ENCODE data around the gene SGK1.

SGK1 gene

GRCh38 chr6:134314006-134314821, 3.7 kb downstream of the SGK1 start:
- no peaks in the 10 kb centered on the region for H3K4me1 ChIP-seq (ENCODE audit: insufficient read depth, poor library complexity, severe bottlenecking)
- H3K36me3 ChIP-seq (ENCODE audit: low read depth): no peaks in the 10 kb centered on the region
- no peak overlapping the region for H3K4me3 ChIP-seq (ENCODE audit: severe bottlenecking)
- no peaks in the 10 kb centered on the region for H3K9me3 ChIP-seq (ENCODE audit: severe bottlenecking)
- no peak for TF ChIP-seq CTCF (IDR thresholded peaks at IDR 0.05; ENCODE audit: poor library complexity, severe bottlenecking)
- no peaks in the 10 kb centered on the region for H3K27me3 ChIP-seq (ENCODE audit: insufficient read depth, poor library complexity, severe bottlenecking)
- ATAC-seq (ENCODE audit: low read depth) (no peak), DNase-seq (ENCODE audit: low spot score) (no peak)
- H3K27ac ChIP-seq (ENCODE audit: poor library complexity, severe bottlenecking): no peak overlapping the region

- no peak for ATAC-seq (ENCODE audit: low read depth)
- DNase-seq (ENCODE audit: low spot score): no peak
- Histone ChIP-seq H3K36me3 (ENCODE audit: low read depth) (no peaks in the 10 kb centered on the region), H3K4me3 (ENCODE audit: severe bottlenecking) (no peak overlapping the region), H3K27ac (ENCODE audit: poor library complexity, severe bottlenecking) (no peak overlapping the region), H3K27me3 (ENCODE audit: insufficient read depth, poor library complexity, severe bottlenecking) (no peaks in the 10 kb centered on the region), H3K4me1 (ENCODE audit: insufficient read depth, poor library complexity, severe bottlenecking) (no peaks in the 10 kb centered on the region), H3K9me3 (ENCODE audit: severe bottlenecking) (no peaks in the 10 kb centered on the region)
- TF ChIP-seq CTCF (IDR thresholded peaks at IDR 0.05; ENCODE audit: poor library complexity, severe bottlenecking): no peak
Measured at GRCh38 chr6:134312038-134312660, 5.8 kb downstream of the SGK1 start.

- TF ChIP-seq CTCF (IDR thresholded peaks at IDR 0.05; ENCODE audit: poor library complexity, severe bottlenecking): no peak
- Histone ChIP-seq H3K27me3 (ENCODE audit: insufficient read depth, poor library complexity, severe bottlenecking) (no peaks in the 10 kb centered on the region), H3K4me1 (ENCODE audit: insufficient read depth, poor library complexity, severe bottlenecking) (no peaks in the 10 kb centered on the region), H3K4me3 (ENCODE audit: severe bottlenecking) (no peak overlapping the region), H3K36me3 (ENCODE audit: low read depth) (no peaks in the 10 kb centered on the region), H3K9me3 (ENCODE audit: severe bottlenecking) (no peaks in the 10 kb centered on the region), H3K27ac (ENCODE audit: poor library complexity, severe bottlenecking) (no peak overlapping the region)
- DNase-seq (ENCODE audit: low spot score): no peak
- no peak for ATAC-seq (ENCODE audit: low read depth)
Measured at GRCh38 chr6:134310817-134311216, 7.1 kb downstream of the SGK1 start.

GRCh38 chr6:134309983-134310605, 7.8 kb downstream of the SGK1 start:
- ATAC-seq (ENCODE audit: low read depth): no peak

More at GRCh38 chr6:134309983-134310605, 7.8 kb downstream of the SGK1 start:
- Histone ChIP-seq H3K27ac (ENCODE audit: poor library complexity, severe bottlenecking) (no peak overlapping the region), H3K36me3 (ENCODE audit: low read depth) (no peaks in the 10 kb centered on the region), H3K4me3 (ENCODE audit: severe bottlenecking) (no peak overlapping the region), H3K27me3 (ENCODE audit: insufficient read depth, poor library complexity, severe bottlenecking) (no peaks in the 10 kb centered on the region), H3K4me1 (ENCODE audit: insufficient read depth, poor library complexity, severe bottlenecking) (no peaks in the 10 kb centered on the region), H3K9me3 (ENCODE audit: severe bottlenecking) (no peaks in the 10 kb centered on the region)
- DNase-seq (ENCODE audit: low spot score): no peak
- TF ChIP-seq CTCF (IDR thresholded peaks at IDR 0.05; ENCODE audit: poor library complexity, severe bottlenecking): no peak

Measured in RWPE2 (cell line).